SJCRH30 (cell line): Measurements from ENCODE around the gene ZNF439. TPM values are rescaled to one million over a fixed set of nuclear protein-coding genes. Genes with fewer than 3 reads are reported as not detected.
A peak's percentile ranks its signal among the peaks of the same experiment; 100 is the strongest.
"Not testable (repeated sequence)": the region's sequence is repeated elsewhere in the genome, so short reads cannot be mapped to it uniquely, and the experiment has no call there.

ENCODE experiments used
- DNase-seq, 2 experiments: peaks; one replicate each; pipeline ENCODE4 v3.0.0-alpha.2; 2015 to 2020
- H3K27ac ChIP-seq: fragments of 250-450 bp; sonication (Bioruptor Pico); 2 replicates; pipeline ENCODE4 v1.5.1; 2020; ENCODE audit warnings: mild to moderate bottlenecking, moderate library complexity
- H3K27me3 ChIP-seq: fragments of 250-450 bp; sonication (Bioruptor Pico); 2 replicates; pipeline ENCODE4 v1.5.1; 2020; ENCODE audit warnings: mild to moderate bottlenecking, moderate library complexity
- H3K36me3 ChIP-seq: fragments of 250-450 bp; sonication (Bioruptor Pico); 2 replicates; pipeline ENCODE4 v1.5.1; 2020; ENCODE audit warnings: mild to moderate bottlenecking, moderate library complexity
- H3K4me1 ChIP-seq: fragments of 250-450 bp; sonication (Bioruptor Pico); 2 replicates; pipeline ENCODE4 v1.5.1; 2020; ENCODE audit warnings: mild to moderate bottlenecking, moderate library complexity
- H3K4me3 ChIP-seq: fragments of 250-450 bp; sonication (Bioruptor Pico); 2 replicates; pipeline ENCODE4 v1.5.1; 2020; ENCODE audit warnings: mild to moderate bottlenecking, moderate library complexity
- H3K9me3 ChIP-seq: fragments of 250-450 bp; sonication (Bioruptor Pico); replicated peaks from 2 replicates; pipeline ENCODE4 v1.5.1; 2020; ENCODE audit warnings: mild to moderate bottlenecking, moderate library complexity
- total RNA-seq: library from RNA; depleted of rRNA; stranded (reverse); fragments of >200 nt; shearing (Covaris generic); gene quantifications from 2 replicates; pipeline ENCODE4 v1.2.3, GENCODE V29; 2014; rRNA removed

ZNF439 gene
- 15.5 and 16.3 TPM in 2 replicates for total RNA-seq

DNA sequence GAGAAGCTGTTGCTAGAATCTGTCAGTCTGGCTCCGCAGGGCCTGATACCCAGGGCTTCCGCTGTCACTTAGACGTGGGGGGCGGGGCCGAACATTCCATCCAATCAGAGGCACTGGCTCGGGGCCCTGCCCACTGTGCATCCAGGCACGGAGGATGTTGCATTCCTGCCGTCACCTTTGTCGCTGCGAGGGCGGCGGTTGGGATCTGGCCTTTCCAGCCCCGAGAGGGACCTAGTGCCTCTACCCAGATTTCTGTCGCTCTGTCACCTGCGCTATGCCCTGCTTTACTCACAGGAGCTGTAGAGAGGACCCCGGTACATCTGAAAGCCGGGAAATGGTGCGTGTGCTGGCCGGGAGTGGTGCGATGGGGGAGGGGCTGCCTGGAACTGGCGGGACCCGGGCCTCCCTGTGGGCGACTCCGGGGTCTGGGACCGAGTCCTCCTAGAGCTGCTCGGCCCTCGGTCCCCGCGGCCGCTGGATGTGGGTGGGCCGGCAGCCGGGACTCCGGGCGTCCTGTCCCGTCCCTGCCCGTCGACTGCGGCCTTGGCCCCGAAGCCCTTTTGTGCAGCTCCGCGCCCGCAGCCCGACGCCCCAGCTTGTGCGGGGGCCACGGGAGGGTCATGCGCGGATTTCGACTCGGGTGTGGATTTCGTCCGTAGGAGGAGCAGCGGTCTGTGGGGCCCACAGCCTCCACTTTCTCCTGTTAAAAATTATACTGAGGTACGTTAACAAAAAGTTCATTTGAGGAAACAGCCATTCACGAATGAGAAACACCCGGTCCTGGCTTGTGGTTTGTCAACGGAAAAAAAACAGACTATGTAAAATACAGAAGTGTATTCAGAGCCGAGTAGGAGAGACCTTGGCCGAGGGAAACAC, at the start of gene ZNF439:
Gene ZNF439, plus strand, starts transcription at position 133 of the 876 bp plus-strand sequence. Its CDS starts 142 bp downstream, at position 275.
- 0 out of 2 replicates have a peak, but pooled peaks cover 3% of the 10 kb centered on the region for H3K36me3 ChIP-seq
- no peaks in the 10 kb centered on the region; the same call in 1 of the 2 replicates for H3K9me3 ChIP-seq
- H3K27me3 ChIP-seq: no peaks in the 10 kb centered on the region
- 0 out of 2 replicates have a peak, but pooled peaks cover 3% of the 10 kb centered on the region for H3K4me1 ChIP-seq
- DNase-seq: peak; percentile 94 to 96
- peak within 1 kb of the TSS; percentile 20 for H3K27ac ChIP-seq
- peak within 1 kb of the TSS; percentile 80 for H3K4me3 ChIP-seq

DNA sequence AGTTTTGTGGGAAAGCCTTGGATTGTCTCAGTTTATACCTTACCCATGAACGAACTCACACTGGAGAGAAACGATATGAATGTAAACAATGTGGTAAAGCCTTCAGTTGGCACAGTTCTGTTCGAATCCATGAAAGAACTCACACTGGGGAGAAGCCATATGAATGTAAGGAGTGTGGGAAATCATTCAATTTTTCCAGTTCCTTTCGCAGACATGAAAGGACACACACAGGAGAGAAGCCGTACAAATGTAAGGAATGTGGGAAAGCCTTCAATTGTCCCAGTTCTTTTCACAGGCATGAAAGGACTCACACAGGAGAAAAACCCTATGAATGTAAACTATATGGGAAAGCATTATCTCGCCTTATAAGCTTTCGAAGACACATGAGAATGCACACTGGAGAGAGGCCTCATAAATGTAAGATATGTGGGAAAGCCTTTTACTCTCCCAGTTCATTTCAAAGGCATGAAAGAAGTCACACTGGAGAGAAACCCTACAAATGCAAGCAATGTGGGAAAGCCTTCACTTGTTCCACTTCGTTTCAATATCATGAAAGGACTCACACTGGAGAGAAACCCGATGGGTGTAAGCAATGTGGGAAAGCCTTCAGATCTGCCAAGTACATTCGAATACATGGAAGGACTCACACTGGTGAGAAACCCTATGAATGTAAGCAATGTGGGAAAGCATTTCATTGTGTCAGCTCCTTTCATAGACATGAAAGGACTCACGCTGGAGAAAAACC, 42.0 kb upstream of the ZNF439 start:
- peaks cover 33% of the 10 kb centered on the region for H3K9me3 ChIP-seq
- DNase-seq: no peak
- H3K27me3 ChIP-seq: no peaks in the 10 kb centered on the region
- no peaks in the 10 kb centered on the region for H3K36me3 ChIP-seq
- H3K27ac ChIP-seq: no peak overlapping the region
- no peak overlapping the region for H3K4me3 ChIP-seq
- H3K4me1 ChIP-seq: no peaks in the 10 kb centered on the region

DNA sequence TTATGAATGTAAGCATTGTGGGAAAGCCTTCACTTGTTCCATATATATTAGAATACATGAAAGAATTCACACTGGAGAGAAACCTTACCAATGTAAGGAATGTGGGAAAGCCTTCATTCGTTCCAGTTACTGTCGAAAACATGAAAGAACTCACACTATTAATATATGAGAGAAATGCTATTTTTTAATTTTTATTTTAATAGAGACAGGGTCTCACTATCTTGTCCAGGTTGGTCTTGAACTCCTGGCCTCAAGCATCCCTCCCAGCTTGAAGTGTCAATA, 41.5 kb upstream of the ZNF439 start:
- DNase-seq: no peak
- Histone ChIP-seq H3K36me3 (no peaks in the 10 kb centered on the region), H3K27me3 (no peaks in the 10 kb centered on the region), H3K4me3 (no peak overlapping the region), H3K27ac (no peak overlapping the region), H3K4me1 (no peaks in the 10 kb centered on the region), H3K9me3 (peaks cover 33% of the 10 kb centered on the region)

DNA sequence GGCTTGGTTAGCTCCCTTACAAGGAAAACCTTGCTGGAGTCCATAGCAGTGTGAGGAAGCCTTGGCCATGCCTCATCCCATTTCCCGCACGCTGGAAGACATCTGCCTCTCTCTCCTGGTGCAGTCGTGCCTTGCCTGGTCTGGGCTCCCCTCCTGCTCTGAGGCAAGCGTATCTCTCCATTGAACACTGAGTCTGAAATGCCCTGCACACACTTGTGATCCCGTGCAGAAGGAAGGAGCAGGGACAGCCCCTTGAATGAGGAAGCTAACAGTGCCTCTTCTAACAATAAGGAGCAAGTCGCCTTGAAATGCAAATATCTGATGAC, 34.9 kb upstream of the ZNF439 start:
- DNase-seq: no peak
- H3K27ac ChIP-seq: no peak overlapping the region
- peaks cover 11% of the 10 kb centered on the region; the same call in 1 of the 2 replicates for H3K9me3 ChIP-seq
- peak overlapping the region; percentile 87 for H3K4me3 ChIP-seq
- no peaks in the 10 kb centered on the region for H3K27me3 ChIP-seq
- peaks cover 6% of the 10 kb centered on the region for H3K36me3 ChIP-seq
- no peaks in the 10 kb centered on the region for H3K4me1 ChIP-seq

DNA sequence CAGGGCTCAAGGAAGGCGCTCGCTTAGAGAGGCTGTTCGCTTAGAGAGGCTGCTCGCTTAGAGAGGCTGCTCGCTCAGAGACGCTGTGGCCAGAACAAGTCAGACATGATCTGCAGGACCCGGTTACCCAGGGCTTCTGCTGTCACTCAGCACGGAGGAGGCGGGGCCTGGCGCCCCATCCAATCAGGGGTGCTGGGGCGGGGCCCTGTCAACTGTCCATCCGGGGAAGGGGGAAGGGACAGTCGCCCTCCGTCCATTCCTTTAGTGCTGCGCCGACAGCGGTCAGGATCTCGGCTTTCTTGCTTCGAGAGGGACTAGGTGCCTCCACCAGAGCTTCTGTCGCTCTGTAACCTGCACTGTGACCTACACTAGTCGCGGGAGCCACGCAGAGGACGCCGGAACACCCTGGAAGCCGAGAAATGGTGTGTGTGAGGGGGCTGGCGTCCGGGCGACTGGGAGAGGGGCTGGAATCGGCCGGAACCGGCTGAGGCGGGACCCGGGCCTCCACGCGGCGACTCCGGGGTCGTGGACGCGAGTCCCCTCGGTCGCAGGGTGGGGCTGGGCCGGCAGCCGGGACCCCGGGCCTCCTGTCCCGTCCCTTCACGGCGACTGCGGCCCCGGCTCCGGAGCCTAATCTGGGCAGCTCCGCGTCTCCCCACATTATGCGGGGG, 34.4 kb upstream of the ZNF439 start, which contains the start of gene ZNF440:
Gene ZNF440, plus strand, starts transcription at position 245 of the 671 bp plus-strand sequence. Its CDS starts 175 bp downstream, at position 420.
- Histone ChIP-seq H3K9me3 (0 out of 2 replicates have a peak, but pooled peaks cover 8% of the 10 kb centered on the region), H3K4me3 (peak within 1 kb of the TSS; percentile 87), H3K27me3 (no peaks in the 10 kb centered on the region), H3K27ac (peak within 1 kb of the TSS; percentile 61), H3K36me3 (peaks cover 11% of the 10 kb centered on the region), H3K4me1 (no peaks in the 10 kb centered on the region)
- DNase-seq: peak; percentile 97 to 98

DNA sequence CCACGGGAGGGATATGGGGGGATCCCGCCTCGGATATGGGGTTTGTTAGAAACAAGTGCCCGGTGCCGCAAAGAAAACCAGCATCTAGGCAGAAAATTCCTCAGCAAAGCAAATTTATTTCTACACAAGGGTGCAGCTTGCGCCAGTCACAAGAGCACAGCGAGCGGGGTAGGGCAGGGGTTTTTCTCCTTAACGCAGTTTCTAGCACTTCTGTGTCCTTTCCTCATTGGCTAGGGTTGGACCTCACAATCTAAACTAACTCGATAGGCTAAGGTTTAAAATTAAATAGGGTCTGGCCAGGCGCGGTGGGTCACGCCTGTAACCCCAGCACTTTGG, 33.9 kb upstream of the ZNF439 start:
- peak; percentile 28 to 49 for DNase-seq

DNA sequence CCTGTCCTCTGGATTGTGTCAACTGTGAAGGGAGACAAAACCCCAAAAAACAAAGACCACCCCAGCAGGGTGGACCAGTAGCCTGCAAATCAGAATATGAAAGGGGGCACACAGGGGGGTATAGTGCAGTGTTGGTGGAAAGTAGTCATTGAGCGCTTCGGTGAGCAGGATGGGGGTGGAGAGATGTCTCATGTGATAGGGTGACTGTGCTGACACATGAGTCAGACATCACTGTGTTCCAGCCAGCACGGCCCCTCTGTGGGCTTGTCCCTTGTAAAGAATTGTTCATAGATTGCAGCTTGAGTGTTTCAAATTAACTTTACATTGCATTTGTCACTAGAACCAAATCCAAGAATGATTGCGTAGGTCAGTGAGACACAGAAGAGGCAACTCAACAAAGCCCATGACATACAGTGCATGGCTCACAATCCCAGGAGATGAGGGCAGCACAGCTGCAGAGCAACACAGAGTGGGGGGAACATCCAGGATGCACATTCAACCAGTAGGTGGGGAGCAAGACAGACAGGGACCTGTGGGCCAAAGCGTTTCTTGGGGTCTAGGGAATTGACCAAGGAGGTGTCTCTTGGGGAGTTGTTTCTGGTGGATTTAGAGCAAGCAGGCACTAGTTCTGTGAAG, 26.9 kb upstream of the ZNF439 start:
- Histone ChIP-seq H3K27ac (no peak overlapping the region), H3K9me3 (peaks cover 9% of the 10 kb centered on the region; the same call in 1 of the 2 replicates), H3K36me3 (peaks cover 49% of the 10 kb centered on the region), H3K4me3 (no peak overlapping the region), H3K27me3 (no peaks in the 10 kb centered on the region), H3K4me1 (no peaks in the 10 kb centered on the region)
- DNase-seq: no peak

More for the DNA sequence above, 33.9 kb upstream of the ZNF439 start:
- Histone ChIP-seq H3K4me1 (no peaks in the 10 kb centered on the region), H3K27me3 (no peaks in the 10 kb centered on the region), H3K36me3 (peaks cover 16% of the 10 kb centered on the region), H3K27ac (peak overlapping the region; percentile 61), H3K9me3 (0 out of 2 replicates have a peak, but pooled peaks cover 8% of the 10 kb centered on the region), H3K4me3 (peak overlapping the region; percentile 87)

DNA sequence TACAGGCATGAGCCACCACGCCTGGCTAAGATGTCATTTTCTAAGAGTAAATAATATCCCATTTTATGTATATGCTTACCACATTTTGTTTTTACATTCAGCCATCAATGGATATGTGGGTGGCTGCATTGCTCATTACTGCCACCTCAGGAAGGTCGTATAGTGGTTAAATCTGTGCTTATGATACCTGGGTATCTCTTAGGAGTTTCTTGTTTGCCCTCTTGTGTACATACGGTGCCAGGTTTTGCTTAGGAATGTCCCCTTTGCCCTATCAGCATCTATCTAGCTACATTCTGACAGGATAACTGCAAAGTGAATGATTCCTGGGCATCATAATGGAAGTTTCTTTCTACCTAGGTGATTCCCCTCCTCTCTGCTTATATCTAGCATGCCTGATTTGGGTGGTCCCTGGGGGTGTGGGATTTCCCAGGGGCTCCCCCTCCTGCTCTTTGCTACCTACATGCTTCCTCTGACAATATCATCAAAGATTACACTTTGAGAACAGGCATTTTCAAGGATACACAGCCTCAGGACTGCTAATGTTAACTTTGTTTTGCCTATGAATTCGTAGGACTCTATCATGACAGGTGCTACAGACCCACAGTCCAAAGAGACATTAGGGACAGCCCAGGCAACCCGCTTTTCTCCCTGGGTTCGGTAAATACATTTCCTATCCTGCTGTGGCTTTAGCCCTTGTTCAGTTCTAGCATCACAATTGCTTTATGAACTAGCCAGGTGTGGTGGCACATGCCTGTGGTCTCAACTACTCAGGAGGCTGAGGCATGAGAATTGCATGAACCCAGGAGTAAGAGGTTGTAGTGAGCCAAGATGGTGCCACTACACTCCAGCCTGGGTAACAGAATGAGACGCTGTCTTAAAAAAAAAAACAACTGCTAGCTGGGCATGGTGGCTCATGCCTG, 19.3 kb upstream of the ZNF439 start:
- Histone ChIP-seq H3K9me3 (peaks cover 39% of the 10 kb centered on the region), H3K36me3 (peaks cover 63% of the 10 kb centered on the region)
- not testable (repeated sequence) for H3K4me3 ChIP-seq, H3K27ac ChIP-seq, H3K4me1 ChIP-seq, H3K27me3 ChIP-seq, DNase-seq

DNA sequence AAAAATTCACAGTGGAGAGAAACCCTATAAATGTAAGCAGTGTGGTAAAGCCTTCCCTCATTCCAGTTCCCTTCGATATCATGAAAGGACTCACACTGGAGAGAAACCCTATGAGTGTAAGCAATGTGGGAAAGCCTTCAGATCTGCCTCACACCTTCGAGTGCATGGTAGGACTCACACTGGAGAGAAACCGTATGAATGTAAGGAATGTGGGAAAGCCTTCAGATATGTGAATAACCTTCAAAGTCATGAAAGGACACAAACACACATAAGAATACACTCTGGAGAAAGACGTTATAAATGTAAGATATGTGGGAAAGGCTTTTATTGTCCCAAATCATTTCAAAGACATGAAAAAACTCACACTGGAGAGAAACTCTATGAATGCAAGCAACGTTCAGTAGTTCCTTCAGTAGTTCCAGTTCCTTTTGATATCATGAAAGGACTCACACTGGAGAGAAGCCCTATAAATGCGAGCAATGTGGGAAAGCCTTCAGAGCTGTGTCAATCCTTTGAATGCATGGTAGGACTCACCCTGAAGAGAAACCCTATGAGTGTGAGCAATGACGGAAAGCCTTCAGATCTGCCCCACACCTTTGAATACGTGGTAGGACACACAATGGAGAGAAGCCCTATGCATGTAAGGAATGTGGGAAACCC, 16.1 kb upstream of the ZNF439 start:
- Histone ChIP-seq H3K36me3 (peaks cover 63% of the 10 kb centered on the region), H3K9me3 (peaks cover 41% of the 10 kb centered on the region), H3K27ac (no peak overlapping the region), H3K4me1 (no peaks in the 10 kb centered on the region), H3K27me3 (no peaks in the 10 kb centered on the region), H3K4me3 (no peak overlapping the region)
- DNase-seq: no peak

DNA sequence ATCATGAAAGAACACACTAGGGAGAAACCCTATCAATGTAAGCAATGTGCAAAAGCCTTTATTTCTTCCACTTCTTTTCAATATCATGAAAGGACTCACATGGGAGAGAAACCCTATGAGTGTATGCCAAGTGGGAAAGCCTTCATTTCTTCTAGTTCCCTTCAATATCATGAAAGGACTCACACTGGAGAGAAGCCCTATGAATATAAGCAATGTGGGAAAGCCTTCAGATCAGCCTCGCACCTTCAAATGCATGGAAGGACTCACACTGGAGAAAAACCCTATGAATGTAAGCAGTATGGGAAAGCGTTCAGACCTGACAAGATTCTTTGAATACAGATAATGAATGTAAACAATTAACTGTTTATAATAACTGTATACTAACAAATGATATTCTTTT, 15.0 kb upstream of the ZNF439 start:
- Histone ChIP-seq H3K27me3 (no peaks in the 10 kb centered on the region), H3K4me3 (no peak overlapping the region), H3K36me3 (peaks cover 60% of the 10 kb centered on the region), H3K27ac (no peak overlapping the region), H3K9me3 (peaks cover 41% of the 10 kb centered on the region), H3K4me1 (no peaks in the 10 kb centered on the region)
- DNase-seq: no peak

DNA sequence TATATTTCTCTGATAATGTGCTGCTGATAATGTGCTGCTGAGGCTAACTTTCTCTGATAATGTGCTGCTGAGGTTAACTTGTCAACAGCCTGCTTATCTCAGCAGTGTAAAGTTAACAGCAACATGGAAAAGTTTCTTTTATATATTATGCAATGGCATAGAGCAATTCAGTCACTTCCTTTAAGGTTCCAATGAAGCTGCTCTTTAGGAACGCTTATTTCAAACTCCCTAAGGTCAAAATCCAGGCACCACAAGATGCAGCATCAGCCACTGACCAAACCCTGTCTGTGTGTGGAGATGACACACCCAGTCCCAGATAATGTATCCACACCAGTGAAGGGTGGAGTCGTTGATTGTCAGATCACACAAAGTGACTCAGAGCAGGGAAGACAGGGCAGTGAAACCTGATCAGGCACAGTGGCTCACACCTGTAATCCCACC, 12.9 kb upstream of the ZNF439 start:
- Histone ChIP-seq H3K36me3 (peaks cover 45% of the 10 kb centered on the region), H3K9me3 (peaks cover 37% of the 10 kb centered on the region)
- H3K4me1 ChIP-seq, H3K27ac ChIP-seq, DNase-seq, H3K4me3 ChIP-seq, H3K27me3 ChIP-seq: not testable (repeated sequence)

DNA sequence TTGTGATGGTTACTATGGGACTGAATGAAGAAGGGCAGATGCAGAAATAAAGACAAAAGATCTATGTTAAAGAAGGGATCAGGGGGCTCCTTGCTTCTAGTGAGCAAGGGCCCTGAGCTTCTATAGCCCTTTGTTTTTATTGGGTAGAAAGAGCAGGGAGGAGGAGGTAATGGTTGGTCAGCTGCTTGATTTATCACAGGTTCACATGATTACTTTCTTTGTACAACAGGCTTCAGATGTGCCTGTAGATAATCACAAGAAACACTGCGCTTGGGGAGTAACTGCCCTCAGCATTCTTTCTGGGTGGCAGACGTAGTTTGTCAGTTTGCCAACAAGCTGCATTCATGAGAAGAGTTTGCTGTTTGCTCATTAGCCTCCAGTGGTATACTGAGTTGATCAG, 4.8 kb upstream of the ZNF439 start:
- no peaks in the 10 kb centered on the region for H3K36me3 ChIP-seq
- no peaks in the 10 kb centered on the region for H3K27me3 ChIP-seq
- no peaks in the 10 kb centered on the region for H3K4me1 ChIP-seq
- no peak overlapping the region for H3K27ac ChIP-seq
- DNase-seq: no peak
- no peaks in the 10 kb centered on the region for H3K9me3 ChIP-seq
- no peak overlapping the region for H3K4me3 ChIP-seq

DNA sequence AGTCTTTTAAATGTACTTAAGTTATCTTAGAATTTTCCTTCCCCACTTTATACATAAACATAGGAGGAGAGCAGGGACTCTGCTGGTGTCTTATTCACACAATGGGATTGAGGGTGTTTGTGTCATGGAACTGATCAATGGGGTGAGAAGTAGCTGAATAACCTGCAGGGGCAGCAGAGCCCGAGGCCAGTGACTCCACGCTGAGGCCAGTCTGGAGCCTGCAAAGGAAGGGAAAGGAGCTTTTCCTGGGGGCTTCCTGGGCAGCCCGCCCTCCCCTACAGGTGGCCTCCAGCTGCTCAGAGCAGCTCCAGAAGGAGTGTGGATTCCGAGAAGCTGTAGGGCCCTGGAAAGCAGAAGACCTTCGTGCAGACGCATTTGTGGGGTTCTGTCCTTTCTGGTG, 911 bp upstream of the ZNF439 start:
- H3K9me3 ChIP-seq, H3K27me3 ChIP-seq, H3K4me3 ChIP-seq, H3K4me1 ChIP-seq, H3K36me3 ChIP-seq, H3K27ac ChIP-seq: not testable (repeated sequence)
- peak in 1 of 2 experiments; percentile 13 for DNase-seq
